Renal cortex interstitium (tissue), 11 donors: ENCODE measurements around the gene ABHD17A. TPM values are rescaled to one million over a fixed set of nuclear protein-coding genes. Genes with fewer than 3 reads are reported as not detected.

Experiments
- DNase-seq, 11 donors: peaks; one replicate each; pipeline ENCODE4 v3.0.0-alpha.2; 2013; ENCODE audit warnings: low read depth in 9 of 11, low spot score in 4 of 11; ENCODE audit errors: extremely low read depth in 1 of 11
- polyA plus RNA-seq, 3 donors: library from polyadenylated mRNA; unstranded; fragments of 120-200 nt; gene quantifications; one replicate each; pipeline ENCODE4 v1.2.1, GENCODE V29; 2013; ENCODE audit not compliant: insufficient read length in 3 of 3

ABHD17A gene
- polyA plus RNA-seq, 3 donors = 32.3 to 66.3 (median 55.4) TPM

- DNase-seq = peak in 8 of 11 donors; percentile 62 to 91 (median 80)
Observed at GRCh38 chr19:1860042-1860775, 25.1 kb downstream of the ABHD17A start.

- DNase-seq = no peak
Observed at GRCh38 chr19:1859331-1859781, 25.9 kb downstream of the ABHD17A start.

- DNase-seq = no peak
Observed at GRCh38 chr19:1858412-1859081, 26.7 kb downstream of the ABHD17A start.

- no peak for DNase-seq
Observed at GRCh38 chr19:1857648-1858326, 27.5 kb downstream of the ABHD17A start.

- no peak for DNase-seq
Observed at GRCh38 chr19:1856698-1857603, 28.3 kb downstream of the ABHD17A start.

GRCh38 chr19:1856345-1856697 is 29.0 kb downstream of the ABHD17A start:
- DNase-seq = no peak

GRCh38 chr19:1855828-1856255 is 29.5 kb downstream of the ABHD17A start:
- DNase-seq = no peak

- peak in 2 of 11 donors; percentile 67 to 74 for DNase-seq
Observed at GRCh38 chr19:1855040-1855827, 30.1 kb downstream of the ABHD17A start.

- no peak for DNase-seq
Observed at GRCh38 chr19:1854542-1855039, 30.7 kb downstream of the ABHD17A start.

- DNase-seq = no peak
Observed at GRCh38 chr19:1854039-1854541, 31.2 kb downstream of the ABHD17A start.

GRCh38 chr19:1853295-1854038 is 31.8 kb downstream of the ABHD17A start:
- no peak for DNase-seq

- no peak for DNase-seq
Observed at GRCh38 chr19:1852581-1853128, 32.6 kb downstream of the ABHD17A start.

GRCh38 chr19:1851654-1852580 is 33.4 kb downstream of the ABHD17A start:
- DNase-seq = no peak

GRCh38 chr19:1850809-1851653 is 34.3 kb downstream of the ABHD17A start:
- no peak for DNase-seq

GRCh38 chr19:1849886-1850398 is 35.4 kb downstream of the ABHD17A start:
- no peak for DNase-seq
